Neural progenitor cell (in vitro differentiated cells): ENCODE data around the gene MKLN1. TPM values are rescaled to one million over a fixed set of nuclear protein-coding genes. Genes with fewer than 3 reads are reported as not detected.

ENCODE experiments used
- DNase-seq: peaks from one replicate; pipeline ENCODE4 v3.0.0-alpha.2; 2016; ENCODE audit warnings: low spot score
- H2AFZ ChIP-seq: fragments of 200-600 bp; sonication (generic); replicated peaks from 2 replicates; pipeline ENCODE4 v1.6.1; 2016; ENCODE audit warnings: antibody characterized with exemption
- H3F3A ChIP-seq: fragments of 200-600 bp; sonication (generic); 2 replicates; pipeline ENCODE4 v1.6.1; 2016; ENCODE audit warnings: antibody characterized with exemption, low read depth
- H3K27ac ChIP-seq: fragments of 200-600 bp; sonication (generic); 2 replicates; pipeline ENCODE4 v1.5.1; 2016; ENCODE audit warnings: mild to moderate bottlenecking
- H3K27me3 ChIP-seq: fragments of 200-600 bp; sonication (generic); 2 replicates; pipeline ENCODE4 v1.6.1; 2016; ENCODE audit warnings: mild to moderate bottlenecking, moderate library complexity
- H3K36me3 ChIP-seq: fragments of 200-600 bp; sonication (generic); 2 replicates; pipeline ENCODE4 v1.5.1; 2016
- H3K4me1 ChIP-seq: fragments of 200-600 bp; sonication (generic); 2 replicates; pipeline ENCODE4 v1.6.1; 2016; ENCODE audit warnings: mixed run types
- H3K4me2 ChIP-seq: fragments of 200-600 bp; sonication (generic); 2 replicates; pipeline ENCODE4 v1.6.1; 2016
- H3K4me3 ChIP-seq: fragments of 200-600 bp; sonication (generic); 2 replicates; pipeline ENCODE4 v1.5.1; 2016
- H3K79me2 ChIP-seq: fragments of 200-600 bp; sonication (generic); 2 replicates; pipeline ENCODE4 v1.6.1; 2016; ENCODE audit warnings: low read depth
- H3K9ac ChIP-seq: fragments of 200-600 bp; sonication (generic); 2 replicates; pipeline ENCODE4 v1.6.1; 2016
- H3K9me3 ChIP-seq: fragments of 200-600 bp; sonication (generic); 2 replicates; pipeline ENCODE4 v1.5.1; 2016; ENCODE audit warnings: low read depth
- H4K20me1 ChIP-seq: fragments of 200-600 bp; sonication (generic); 2 replicates; pipeline ENCODE4 v1.6.1; 2016; ENCODE audit warnings: low read depth
- H3K27ac Mint-ChIP-seq: 3 replicates; pipeline ENCODE4 v1.8.0; 2021; ENCODE audit warnings: mixed read lengths
- H3K27me3 Mint-ChIP-seq: 2 replicates; pipeline ENCODE4 v1.8.0; 2022; ENCODE audit warnings: low read depth, mild to moderate bottlenecking, inconsistent platforms, moderate library complexity, mixed read lengths; ENCODE audit not compliant: insufficient read depth
- H3K36me3 Mint-ChIP-seq: 3 replicates; pipeline ENCODE4 v1.8.0; 2021; ENCODE audit warnings: mixed read lengths
- H3K4me1 Mint-ChIP-seq: 3 replicates; pipeline ENCODE4 v1.8.0; 2021; ENCODE audit warnings: mixed read lengths
- H3K4me3 Mint-ChIP-seq: 3 replicates; pipeline ENCODE4 v1.8.0; 2021; ENCODE audit warnings: mild to moderate bottlenecking, moderate library complexity, mixed read lengths
- H3K9me3 Mint-ChIP-seq: 3 replicates; pipeline ENCODE4 v1.8.0; 2020; ENCODE audit warnings: mixed read lengths
- EZH2 ChIP-seq: fragments of 200-600 bp; sonication (generic); IDR thresholded peaks from 2 replicates; pipeline ENCODE4 v1.6.1; 2017; ENCODE audit warnings: antibody characterized with exemption, mild to moderate bottlenecking, moderate library complexity
- EZH2phosphoT487 ChIP-seq: fragments of 200-600 bp; sonication (generic); IDR thresholded peaks from 2 replicates; pipeline ENCODE4 v1.6.1; 2017; ENCODE audit warnings: antibody characterized with exemption
- total RNA-seq: library from RNA; depleted of rRNA; stranded (reverse); fragments of >200 nt; gene quantifications from 2 replicates; pipeline ENCODE4 v1.2.3, GENCODE V29; 2015; ENCODE audit warnings: low replicate concordance
- TF ChIP-seq, protein P1 (sequence below): fragments of 200-600 bp; sonication (generic); IDR thresholded peaks from 2 replicates; pipeline ENCODE4 v1.5.1; 2017; ENCODE audit warnings: antibody characterized with exemption, mild to moderate bottlenecking

The MKLN1 gene
- total RNA-seq, 1 donor from 2014 or later, result 60.9 TPM

GRCh38 chr7:131300572-131301466, 26.9 kb upstream of the MKLN1 start:
- Mint-ChIP-seq H3K9me3 (no peaks in the 10 kb centered on the region), H3K4me1 (peaks cover 14% of the 10 kb centered on the region), H3K27me3 (peaks cover 3% of the 10 kb centered on the region), H3K36me3 (no peaks in the 10 kb centered on the region), H3K4me3 (no peak overlapping the region), H3K27ac (peak overlapping the region; percentile 12)
- Histone ChIP-seq H3K9me3 (no peaks in the 10 kb centered on the region), H3K9ac (no peak overlapping the region), H2AFZ (no peak overlapping the region), H3K79me2 (no peaks in the 10 kb centered on the region), H3K4me1 (peaks cover 9% of the 10 kb centered on the region), H3F3A (no peaks in the 10 kb centered on the region), H4K20me1 (no peaks in the 10 kb centered on the region), H3K4me3 (no peak overlapping the region), H3K27ac (no peak overlapping the region), H3K36me3 (no peaks in the 10 kb centered on the region), H3K4me2 (peak overlapping the region; percentile 13), H3K27me3 (no peaks in the 10 kb centered on the region)
- peak; percentile 29 for DNase-seq
- TF ChIP-seq, protein P1, sequence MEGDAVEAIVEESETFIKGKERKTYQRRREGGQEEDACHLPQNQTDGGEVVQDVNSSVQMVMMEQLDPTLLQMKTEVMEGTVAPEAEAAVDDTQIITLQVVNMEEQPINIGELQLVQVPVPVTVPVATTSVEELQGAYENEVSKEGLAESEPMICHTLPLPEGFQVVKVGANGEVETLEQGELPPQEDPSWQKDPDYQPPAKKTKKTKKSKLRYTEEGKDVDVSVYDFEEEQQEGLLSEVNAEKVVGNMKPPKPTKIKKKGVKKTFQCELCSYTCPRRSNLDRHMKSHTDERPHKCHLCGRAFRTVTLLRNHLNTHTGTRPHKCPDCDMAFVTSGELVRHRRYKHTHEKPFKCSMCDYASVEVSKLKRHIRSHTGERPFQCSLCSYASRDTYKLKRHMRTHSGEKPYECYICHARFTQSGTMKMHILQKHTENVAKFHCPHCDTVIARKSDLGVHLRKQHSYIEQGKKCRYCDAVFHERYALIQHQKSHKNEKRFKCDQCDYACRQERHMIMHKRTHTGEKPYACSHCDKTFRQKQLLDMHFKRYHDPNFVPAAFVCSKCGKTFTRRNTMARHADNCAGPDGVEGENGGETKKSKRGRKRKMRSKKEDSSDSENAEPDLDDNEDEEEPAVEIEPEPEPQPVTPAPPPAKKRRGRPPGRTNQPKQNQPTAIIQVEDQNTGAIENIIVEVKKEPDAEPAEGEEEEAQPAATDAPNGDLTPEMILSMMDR, result no peak
- no peak for TF ChIP-seq EZH2
- no peak for TF ChIP-seq EZH2phosphoT487

DNA sequence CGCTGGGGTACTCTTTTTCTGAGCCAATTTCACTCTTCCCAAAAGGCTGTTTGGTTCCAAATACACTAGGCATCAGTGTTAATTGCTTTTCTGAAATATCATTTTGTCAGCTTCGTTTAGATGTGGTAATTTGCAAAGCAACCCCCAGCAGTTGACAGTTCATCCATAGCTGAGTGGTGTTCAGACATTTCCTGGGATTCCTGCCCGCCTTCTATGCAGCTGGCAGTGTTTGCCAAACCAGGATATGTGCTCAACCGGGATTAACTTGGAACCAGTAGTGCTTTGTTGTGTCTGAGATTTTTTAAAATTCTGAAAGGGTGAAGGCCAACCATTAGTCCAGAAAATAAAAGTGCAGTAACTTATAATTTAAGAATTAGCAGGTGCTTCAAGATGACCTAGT, 25.2 kb upstream of the MKLN1 start:
- DNase-seq, result no peak
- Histone ChIP-seq H3K79me2 (no peaks in the 10 kb centered on the region), H3K9ac (no peak overlapping the region), H3K27me3 (no peaks in the 10 kb centered on the region), H3K4me3 (no peak overlapping the region), H3K4me1 (peaks cover 9% of the 10 kb centered on the region), H3K27ac (no peak overlapping the region), H2AFZ (no peak overlapping the region), H3K36me3 (no peaks in the 10 kb centered on the region), H4K20me1 (no peaks in the 10 kb centered on the region), H3K4me2 (no peak overlapping the region), H3K9me3 (no peaks in the 10 kb centered on the region), H3F3A (no peaks in the 10 kb centered on the region)
- peaks cover 6% of the 10 kb centered on the region for H3K36me3 Mint-ChIP-seq
- peaks cover 7% of the 10 kb centered on the region for H3K27me3 Mint-ChIP-seq
- peaks cover 14% of the 10 kb centered on the region for H3K4me1 Mint-ChIP-seq
- no peak overlapping the region for H3K27ac Mint-ChIP-seq
- peaks cover 12% of the 10 kb centered on the region for H3K9me3 Mint-ChIP-seq
- no peak overlapping the region for H3K4me3 Mint-ChIP-seq
- TF ChIP-seq, protein P1, result no peak
- TF ChIP-seq EZH2phosphoT487 (no peak), EZH2 (no peak)

- peak; percentile 25 for DNase-seq
- no peak overlapping the region for H3K4me3 Mint-ChIP-seq
- H4K20me1 ChIP-seq, result no peaks in the 10 kb centered on the region
These were observed 24.6 kb upstream of the MKLN1 start for GRCh38 chr7:131302876-131303707.

More at GRCh38 chr7:131302876-131303707, 24.6 kb upstream of the MKLN1 start:
- peaks cover 9% of the 10 kb centered on the region for H3K4me1 ChIP-seq
- Mint-ChIP-seq H3K9me3 (peaks cover 17% of the 10 kb centered on the region), H3K27me3 (peaks cover 7% of the 10 kb centered on the region), H3K36me3 (peaks cover 6% of the 10 kb centered on the region), H3K27ac (no peak overlapping the region), H3K4me1 (peaks cover 14% of the 10 kb centered on the region)
- H3K9ac ChIP-seq, result no peak overlapping the region
- H3K79me2 ChIP-seq, result no peaks in the 10 kb centered on the region
- H3F3A ChIP-seq, result no peaks in the 10 kb centered on the region
- TF ChIP-seq EZH2phosphoT487 (no peak), EZH2 (no peak)
- TF ChIP-seq, protein P1, result peak; percentile 47
- H3K36me3 ChIP-seq, result no peaks in the 10 kb centered on the region
- no peak overlapping the region for H3K4me2 ChIP-seq
- H3K27ac ChIP-seq, result no peak overlapping the region
- no peak overlapping the region for H2AFZ ChIP-seq
- H3K4me3 ChIP-seq, result no peak overlapping the region
- no peaks in the 10 kb centered on the region for H3K27me3 ChIP-seq
- H3K9me3 ChIP-seq, result no peaks in the 10 kb centered on the region
